ENCODE measurements around the gene SNX27.

SNX27 gene

GRCh38 chr1:151611832-151612500 is at the start of gene SNX27:
Gene SNX27, plus strand, starts transcription at chr1:151612050. Its CDS starts 152 bp downstream, at chr1:151612202.
- peak within 1 kb of the TSS; percentile 62 for H3K4me3 ChIP-seq (ENCODE audit: low read length)
- TF ChIP-seq ZNF274 (IDR thresholded peaks at IDR 0.05; ENCODE audit: low read depth, low read length), result no peak

- no peak overlapping the region for H3K4me3 ChIP-seq (ENCODE audit: low read length)
These were observed 49.2 kb upstream of the SNX27 start for GRCh38 chr1:151562661-151563060.

GRCh38 chr1:151563376-151563775 is 48.5 kb upstream of the SNX27 start:
- no peak overlapping the region for H3K4me3 ChIP-seq (ENCODE audit: low read length)
- no peak for TF ChIP-seq ZNF274 (IDR thresholded peaks at IDR 0.05; ENCODE audit: low read depth, low read length)

More at GRCh38 chr1:151562661-151563060, 49.2 kb upstream of the SNX27 start:
- TF ChIP-seq ZNF274 (IDR thresholded peaks at IDR 0.05; ENCODE audit: low read depth, low read length), result no peak

GRCh38 chr1:151565502-151566189 is 46.2 kb upstream of the SNX27 start:
- no peak overlapping the region for H3K4me3 ChIP-seq (ENCODE audit: low read length)
- no peak for TF ChIP-seq ZNF274 (IDR thresholded peaks at IDR 0.05; ENCODE audit: low read depth, low read length)

GRCh38 chr1:151568626-151569088 is 43.2 kb upstream of the SNX27 start:
- no peak overlapping the region for H3K4me3 ChIP-seq (ENCODE audit: low read length)
- no peak for TF ChIP-seq ZNF274 (IDR thresholded peaks at IDR 0.05; ENCODE audit: low read depth, low read length)

- no peak for TF ChIP-seq ZNF274 (IDR thresholded peaks at IDR 0.05; ENCODE audit: low read depth, low read length)
- H3K4me3 ChIP-seq (ENCODE audit: low read length), result no peak overlapping the region
These were observed 41.0 kb upstream of the SNX27 start for GRCh38 chr1:151570819-151571218.

GRCh38 chr1:151574575-151575529 is 37.0 kb upstream of the SNX27 start:
- no peak overlapping the region for H3K4me3 ChIP-seq (ENCODE audit: low read length)
- TF ChIP-seq ZNF274 (IDR thresholded peaks at IDR 0.05; ENCODE audit: low read depth, low read length), result no peak

- H3K4me3 ChIP-seq (ENCODE audit: low read length), result no peak overlapping the region
- no peak for TF ChIP-seq ZNF274 (IDR thresholded peaks at IDR 0.05; ENCODE audit: low read depth, low read length)
These were observed 34.7 kb upstream of the SNX27 start for GRCh38 chr1:151577173-151577572.

- no peak overlapping the region for H3K4me3 ChIP-seq (ENCODE audit: low read length)
- TF ChIP-seq ZNF274 (IDR thresholded peaks at IDR 0.05; ENCODE audit: low read depth, low read length), result no peak
These were observed 32.9 kb upstream of the SNX27 start for GRCh38 chr1:151578941-151579340.

GRCh38 chr1:151579436-151580225 is 32.2 kb upstream of the SNX27 start:
- TF ChIP-seq ZNF274 (IDR thresholded peaks at IDR 0.05; ENCODE audit: low read depth, low read length), result no peak
- no peak overlapping the region for H3K4me3 ChIP-seq (ENCODE audit: low read length)

GRCh38 chr1:151581451-151581850 is 30.4 kb upstream of the SNX27 start:
- no peak for TF ChIP-seq ZNF274 (IDR thresholded peaks at IDR 0.05; ENCODE audit: low read depth, low read length)
- H3K4me3 ChIP-seq (ENCODE audit: low read length), result no peak overlapping the region

GRCh38 chr1:151581921-151582320 is 29.9 kb upstream of the SNX27 start:
- TF ChIP-seq ZNF274 (IDR thresholded peaks at IDR 0.05; ENCODE audit: low read depth, low read length), result no peak
- no peak overlapping the region for H3K4me3 ChIP-seq (ENCODE audit: low read length)

- no peak for TF ChIP-seq ZNF274 (IDR thresholded peaks at IDR 0.05; ENCODE audit: low read depth, low read length)
- no peak overlapping the region for H3K4me3 ChIP-seq (ENCODE audit: low read length)
These were observed 28.1 kb upstream of the SNX27 start for GRCh38 chr1:151583796-151584195.

All from GM08714 (cell line).